Mesenteric fat pad (tissue), 1 donor: ENCODE data around the gene MRAP2. TPM values are rescaled to one million over a fixed set of nuclear protein-coding genes. Genes with fewer than 3 reads are reported as not detected.
"Not testable (repeated sequence)": the region's sequence is repeated elsewhere in the genome, so short reads cannot be mapped to it uniquely, and the experiment has no call there.

ENCODE experiments used
- DNase-seq: peaks from one replicate; pipeline ENCODE4 v3.0.0-alpha.2; 2020; ENCODE audit warnings: low spot score
- total RNA-seq: library from RNA; stranded (reverse); fragmentation: NEBNext Ultra II Directional; extraction: Animal tissue kit (Norgen Biotek cat#: 25700); gene quantifications from one replicate; pipeline ENCODE4 v1.2.1, GENCODE V29; 2021
- donor health status: DM: yes; HTN: yes; CAD: no.

Gene MRAP2
- total RNA-seq, 1 donor from 2014 or later, result 0.16 TPM

DNA sequence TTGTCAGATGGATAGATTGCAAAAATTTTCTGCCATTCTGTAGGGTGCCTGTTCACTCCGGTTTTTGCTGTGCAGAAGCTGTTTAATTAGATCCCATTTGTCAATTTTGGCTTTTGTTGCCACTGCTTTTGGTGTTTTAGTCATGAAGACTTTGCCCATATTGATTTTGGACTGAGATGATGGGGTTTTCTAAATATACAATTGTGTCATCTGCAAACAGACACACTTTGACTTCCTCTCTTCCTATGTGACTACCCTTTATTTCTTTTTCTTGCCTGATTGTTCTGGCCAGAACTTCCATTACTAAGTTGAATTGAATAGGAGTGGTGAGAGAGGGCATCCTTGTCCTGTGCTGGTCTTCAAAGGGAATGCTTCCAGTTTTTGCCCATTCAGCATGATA lies 96.0 kb downstream of the MRAP2 start:
- not testable (repeated sequence) for DNase-seq

DNA sequence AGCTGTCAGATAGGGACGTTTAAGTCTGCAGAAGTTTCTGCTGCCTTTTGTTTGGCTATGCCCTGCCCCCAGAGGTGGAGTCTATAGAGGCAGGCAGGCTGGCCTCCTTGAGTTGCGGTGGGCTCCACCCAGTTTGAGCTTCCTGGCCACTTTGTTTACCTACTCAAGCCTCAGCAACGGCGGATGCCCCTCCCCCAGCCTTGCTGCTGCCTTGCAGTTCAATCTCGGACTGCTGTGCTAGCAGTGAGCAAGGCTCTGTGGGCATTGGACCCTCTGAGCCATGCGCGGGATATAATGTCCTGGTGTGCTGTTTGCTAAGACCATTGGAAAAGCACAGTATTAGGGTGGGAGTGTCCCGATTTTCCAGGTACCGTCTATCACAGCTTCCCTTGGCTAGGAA lies 99.8 kb downstream of the MRAP2 start:
- DNase-seq, result not testable (repeated sequence)

DNA sequence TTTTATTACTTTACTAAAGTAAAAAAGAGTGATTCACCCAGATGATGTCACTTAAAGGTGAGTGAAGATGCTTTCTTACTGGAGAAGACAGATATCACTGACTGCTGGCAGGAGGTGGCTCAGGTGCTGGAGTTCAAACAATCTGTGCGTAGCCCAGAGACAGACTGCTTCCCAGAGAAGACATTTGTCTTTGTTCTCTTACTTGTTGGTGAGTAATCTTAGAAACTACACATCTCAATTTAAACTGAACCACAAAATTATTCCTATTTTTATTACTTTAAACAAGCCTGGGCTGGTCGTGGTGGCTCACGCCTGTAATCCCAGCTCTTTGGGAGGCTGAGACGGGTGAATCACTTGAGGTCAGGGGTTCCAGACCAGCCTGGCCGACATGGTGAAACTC lies 101.7 kb downstream of the MRAP2 start:
- no peak for DNase-seq

DNA sequence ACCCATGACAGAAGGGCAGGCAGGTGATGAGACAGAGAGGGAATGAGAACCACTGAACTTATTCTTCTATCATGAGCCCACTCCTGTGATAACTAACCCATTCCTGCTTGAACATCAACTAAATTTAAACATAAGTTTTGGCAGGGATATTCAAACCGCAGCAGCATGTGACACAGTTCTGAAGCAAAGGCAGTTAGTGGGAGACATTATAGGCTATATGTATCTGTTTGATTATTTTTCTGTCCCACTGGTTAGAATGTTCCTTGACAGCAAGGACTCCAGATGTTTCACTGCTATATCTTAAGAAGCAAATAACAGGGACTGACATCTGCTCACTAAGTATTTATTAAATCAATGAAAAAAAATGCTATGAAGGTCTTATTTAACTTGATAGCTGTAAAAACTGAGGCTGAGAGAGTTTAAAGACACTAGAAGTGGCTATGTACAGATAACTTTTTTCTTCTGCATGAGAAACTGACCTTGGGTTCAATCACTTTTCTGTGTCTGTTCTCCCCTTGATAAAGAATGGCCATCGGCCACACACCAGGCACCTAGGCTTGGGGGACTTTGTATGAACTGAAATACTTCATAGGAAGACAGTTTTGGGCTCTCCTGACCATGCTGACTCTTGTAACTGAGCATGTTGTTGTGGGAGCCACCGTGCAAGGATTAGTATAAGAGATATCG lies 102.9 kb downstream of the MRAP2 start:
- no peak for DNase-seq

DNA sequence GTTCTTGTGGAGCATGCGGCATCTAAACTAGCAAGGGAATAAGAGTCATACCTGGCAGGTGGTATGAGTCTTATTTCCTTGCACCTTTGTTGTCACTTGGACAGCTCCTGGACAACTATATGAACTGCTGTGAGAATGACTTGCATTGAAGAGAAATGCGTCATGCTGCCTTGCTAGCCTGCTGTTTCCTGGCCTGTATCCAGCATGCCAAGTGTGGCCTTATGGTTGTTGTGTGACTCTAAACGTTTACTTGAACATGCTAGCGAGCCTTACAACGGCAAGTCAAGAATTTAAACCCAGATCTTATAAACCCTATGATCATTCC lies 103.4 kb downstream of the MRAP2 start:
- no peak for DNase-seq

DNA sequence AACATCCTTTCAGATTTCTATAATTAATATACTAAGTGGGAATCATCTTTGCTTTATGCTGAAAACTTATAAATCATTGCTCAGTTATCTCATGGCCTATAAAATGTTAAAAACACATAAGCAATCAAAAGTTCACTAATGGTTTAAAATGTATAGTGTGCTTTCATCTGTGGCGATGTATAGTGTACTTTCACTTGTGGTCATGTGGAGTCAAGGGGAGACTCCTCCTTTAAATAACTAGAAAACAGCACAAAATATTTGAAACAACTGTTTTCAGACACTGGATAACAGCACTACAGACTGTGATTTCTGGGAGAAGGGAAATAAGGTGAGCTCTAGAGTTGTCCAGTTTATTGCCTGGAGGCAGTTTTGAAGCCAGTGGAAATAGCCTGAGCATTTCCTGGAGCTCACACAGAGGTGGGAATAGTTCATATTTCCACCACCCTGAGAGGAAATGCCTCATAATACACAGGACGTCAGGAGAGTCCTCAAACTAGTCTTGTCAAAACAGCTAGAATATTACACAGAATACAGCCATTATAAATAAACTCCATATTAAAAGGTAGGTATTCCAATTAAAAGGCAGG lies 104.5 kb downstream of the MRAP2 start:
- DNase-seq, result no peak

DNA sequence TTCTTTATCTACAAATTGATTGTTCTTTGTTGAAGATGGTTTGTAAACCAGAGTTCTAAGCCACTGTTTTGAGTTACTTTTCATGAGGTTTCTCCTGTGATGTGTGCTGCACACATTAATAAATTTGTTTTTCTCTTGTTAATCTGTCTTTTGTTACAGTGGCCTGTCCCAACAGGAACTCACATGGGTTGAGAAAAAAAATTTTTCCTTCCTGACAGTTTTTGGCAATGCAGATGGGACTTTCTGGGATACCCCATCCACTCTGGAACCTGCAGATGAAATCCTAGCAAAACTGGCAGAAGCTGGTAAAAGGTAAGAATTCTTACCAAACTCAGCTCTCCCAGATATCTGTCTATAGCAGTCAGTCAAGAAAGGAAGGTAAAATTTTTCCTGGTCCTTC lies 105.7 kb downstream of the MRAP2 start:
- no peak for DNase-seq

Other genes starting within 250 kb of the MRAP2 start
- gene RIPPLY2, start 180.4 kb upstream of the MRAP2 start, total RNA-seq, result not detected
- gene CYB5R4, start 174.1 kb upstream of the MRAP2 start, total RNA-seq, result 24.6 TPM
- 5.4 TPM for gene CEP162, start 193.9 kb downstream of the MRAP2 start, total RNA-seq